SK-N-SH (cell line): ENCODE results near the gene CDK14.

Source experiments
- CHD2 ChIP-seq: fragments of 150-350 bp; IDR thresholded peaks from 2 replicates; pipeline ENCODE4 v1.6.1; 2018; ENCODE audit warnings: low read length; ENCODE audit not compliant: partially characterized antibody
- CTCF ChIP-seq: fragments of 200-600 bp; sonication (generic); IDR thresholded peaks from 2 replicates; pipeline ENCODE4 v1.6.1; 2017; ENCODE audit warnings: antibody characterized with exemption, mild to moderate bottlenecking, moderate library complexity
- EP300 ChIP-seq, 2 experiments: IDR thresholded peaks; 2 replicates each; pipeline versions ENCODE4 v1.4.0 to v1.6.1; 2012; ENCODE audit warnings: borderline replicate concordance in 1 of 2, low read depth in 1 of 2, low read length in 1 of 2
- EZH2phosphoT487 ChIP-seq: fragments of 200-600 bp; sonication (generic); IDR thresholded peaks from 2 replicates; pipeline ENCODE4 v1.6.1; 2017; ENCODE audit warnings: low read depth, mixed run types, mild to moderate bottlenecking, antibody characterized with exemption, moderate library complexity, borderline replicate concordance
- FOSL2 ChIP-seq: IDR thresholded peaks from 2 replicates; pipeline ENCODE4 v1.4.0; 2012; ENCODE audit warnings: low read depth, mild to moderate bottlenecking, moderate library complexity, borderline replicate concordance
- RAD21 ChIP-seq: IDR thresholded peaks from 2 replicates; pipeline ENCODE4 v1.6.1; 2012; ENCODE audit warnings: mild to moderate bottlenecking, low read length
- USF1 ChIP-seq: IDR thresholded peaks from 2 replicates; pipeline ENCODE4 v1.4.0; 2012; ENCODE audit warnings: low read depth, borderline replicate concordance
- USF2 ChIP-seq: fragments of 150-350 bp; IDR thresholded peaks from 2 replicates; pipeline ENCODE4 v1.6.1; 2017; ENCODE audit warnings: antibody characterized with exemption, low read length, low read depth, borderline replicate concordance
- YY1 ChIP-seq: IDR thresholded peaks from 2 replicates; pipeline ENCODE4 v1.4.0; 2012; ENCODE audit warnings: low read depth, mild to moderate bottlenecking

- TF ChIP-seq RAD21 = no peak
- TF ChIP-seq CTCF = no peak
- no peak for TF ChIP-seq USF1
- no peak for TF ChIP-seq YY1
- no peak for TF ChIP-seq USF2
- no peak for TF ChIP-seq EZH2phosphoT487
- TF ChIP-seq EP300 (IDR thresholded peaks at IDR 0.05; ENCODE audit: borderline replicate concordance in 1 of 2, low read depth in 1 of 2, low read length in 1 of 2) = no peak
- no peak for TF ChIP-seq CHD2
- TF ChIP-seq FOSL2 = no peak
These were observed 449.5 kb downstream of the CDK14 start for GRCh38 chr7:91045606-91046005.
